GM19324 (cell line): ENCODE measurements around the gene ATP6V0B.

Source experiments
- ATAC-seq: cut with Tn5 transposase; IDR thresholded peaks from one replicate; pipeline ENCODE4 v1.9.1; 2021; ENCODE audit warnings: mild to moderate bottlenecking, moderate library complexity; ENCODE audit not compliant: unreplicated experiment, low FRiP score

The ATP6V0B gene

DNA sequence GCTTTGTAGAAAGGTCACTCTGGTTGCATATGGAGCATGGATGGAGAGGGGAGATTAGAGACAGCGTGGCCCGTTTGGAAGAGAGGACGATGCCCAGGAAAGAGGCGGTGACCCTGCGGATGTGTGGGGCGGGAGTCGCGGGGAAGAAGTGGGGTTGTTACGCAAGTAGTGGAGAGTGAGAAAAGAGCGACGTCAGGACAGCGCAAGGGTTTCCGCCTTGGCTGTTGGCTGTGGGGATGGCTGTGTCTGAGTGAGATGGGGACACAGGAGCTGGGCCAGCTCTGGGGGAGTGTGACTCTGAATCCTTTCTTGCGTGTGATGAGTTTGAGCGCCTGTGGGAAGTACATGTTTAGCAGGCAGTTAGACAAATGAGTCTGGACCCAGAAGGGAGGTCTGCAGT is 8.0 kb downstream of the ATP6V0B start:
- no peak for ATAC-seq

DNA sequence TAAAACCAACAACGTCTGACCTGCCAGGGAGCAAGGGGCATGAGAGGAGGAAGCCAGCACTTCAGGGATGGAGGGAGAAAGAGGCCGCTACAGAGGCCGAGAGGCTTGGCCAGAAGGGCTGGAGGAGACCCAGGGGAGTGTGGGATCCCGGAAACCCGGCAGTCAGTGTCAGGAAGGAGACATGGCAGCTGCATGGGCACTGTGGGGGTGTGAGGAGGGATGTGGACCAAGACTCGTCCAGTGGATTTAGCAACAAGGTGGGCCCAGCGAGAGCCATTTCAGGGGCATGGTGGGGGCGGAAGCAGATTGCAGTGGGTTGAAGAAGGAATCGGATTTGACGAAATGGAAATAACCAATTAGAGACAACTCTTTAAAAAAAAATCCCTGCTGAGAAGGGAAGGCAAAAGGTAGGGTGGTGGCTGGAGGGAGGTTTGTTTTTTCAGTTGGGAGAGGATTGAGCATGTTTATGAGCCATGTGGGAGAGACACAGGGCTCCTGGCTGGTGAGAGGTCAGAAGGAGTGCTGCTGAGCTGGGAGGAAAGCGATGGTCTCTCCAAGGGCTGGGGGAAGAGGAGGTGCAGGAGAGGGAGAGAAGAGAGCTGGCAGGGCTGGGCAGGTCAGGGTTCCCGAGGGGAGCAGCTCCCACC is 8.6 kb downstream of the ATP6V0B start:
- ATAC-seq = no peak

DNA sequence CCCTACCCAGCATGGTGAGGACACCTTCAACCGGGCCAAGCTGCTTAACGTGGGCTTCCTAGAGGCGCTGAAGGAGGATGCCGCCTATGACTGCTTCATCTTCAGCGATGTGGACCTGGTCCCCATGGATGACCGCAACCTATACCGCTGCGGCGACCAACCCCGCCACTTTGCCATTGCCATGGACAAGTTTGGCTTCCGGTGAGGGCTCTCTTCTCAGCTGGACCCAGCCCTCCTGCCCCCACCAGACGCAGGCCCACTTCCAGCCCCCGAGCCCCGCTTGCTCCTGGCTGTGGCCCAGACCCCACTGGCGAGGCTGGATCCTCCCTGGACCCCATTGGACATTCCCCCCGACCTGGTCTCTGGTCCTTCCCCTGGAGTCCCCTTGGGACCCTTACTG is 10.1 kb downstream of the ATP6V0B start:
- no peak for ATAC-seq

DNA sequence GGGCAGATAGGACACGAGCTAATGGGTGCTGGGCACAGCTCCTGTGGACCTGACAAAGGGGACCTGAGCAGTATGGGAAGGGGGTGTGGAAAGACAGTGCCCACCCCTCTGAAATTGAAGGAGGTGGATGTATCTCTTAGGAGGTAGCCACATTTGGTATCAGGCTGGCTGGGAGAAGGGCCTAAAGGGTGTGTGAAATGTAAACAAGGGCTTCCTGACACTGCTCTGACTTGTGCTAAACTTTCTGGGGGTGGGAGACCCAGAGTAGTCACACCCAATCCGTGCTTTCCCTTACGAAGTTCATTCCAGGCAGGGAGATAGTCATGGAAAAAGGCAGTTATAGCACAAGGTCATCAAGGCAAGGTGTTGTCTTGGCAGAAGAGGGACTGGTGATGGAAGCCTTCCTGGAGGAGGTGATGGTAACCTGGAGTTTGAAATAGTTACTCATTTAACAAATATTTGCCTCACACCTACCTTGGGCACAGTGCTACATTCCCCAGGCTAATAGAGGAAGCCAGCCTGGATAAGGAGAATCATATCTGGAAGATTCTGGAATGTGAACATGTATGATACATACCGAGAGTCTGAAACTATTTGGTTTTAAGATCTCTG is 11.3 kb downstream of the ATP6V0B start:
- no peak for ATAC-seq

DNA sequence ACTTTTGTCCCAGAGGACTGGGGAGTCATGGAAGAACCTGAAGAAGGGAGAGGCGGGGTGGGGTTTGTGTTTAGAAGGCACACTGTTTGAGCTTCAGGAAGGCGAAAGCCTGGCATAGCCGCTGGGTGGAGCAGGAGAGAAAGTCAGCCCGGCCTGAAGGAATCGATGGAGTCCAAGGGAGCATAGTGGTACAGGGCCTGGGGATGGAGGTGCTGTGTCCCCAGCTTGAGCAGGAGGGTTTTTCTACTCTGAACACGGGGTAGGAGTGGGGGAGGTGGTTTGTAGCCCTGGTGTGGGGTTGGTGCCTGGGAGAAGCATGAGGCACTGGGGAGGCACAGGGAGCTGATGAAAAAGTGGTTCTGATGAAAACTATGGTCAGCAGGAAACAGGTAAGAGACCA is 12.0 kb downstream of the ATP6V0B start:
- ATAC-seq = no peak

DNA sequence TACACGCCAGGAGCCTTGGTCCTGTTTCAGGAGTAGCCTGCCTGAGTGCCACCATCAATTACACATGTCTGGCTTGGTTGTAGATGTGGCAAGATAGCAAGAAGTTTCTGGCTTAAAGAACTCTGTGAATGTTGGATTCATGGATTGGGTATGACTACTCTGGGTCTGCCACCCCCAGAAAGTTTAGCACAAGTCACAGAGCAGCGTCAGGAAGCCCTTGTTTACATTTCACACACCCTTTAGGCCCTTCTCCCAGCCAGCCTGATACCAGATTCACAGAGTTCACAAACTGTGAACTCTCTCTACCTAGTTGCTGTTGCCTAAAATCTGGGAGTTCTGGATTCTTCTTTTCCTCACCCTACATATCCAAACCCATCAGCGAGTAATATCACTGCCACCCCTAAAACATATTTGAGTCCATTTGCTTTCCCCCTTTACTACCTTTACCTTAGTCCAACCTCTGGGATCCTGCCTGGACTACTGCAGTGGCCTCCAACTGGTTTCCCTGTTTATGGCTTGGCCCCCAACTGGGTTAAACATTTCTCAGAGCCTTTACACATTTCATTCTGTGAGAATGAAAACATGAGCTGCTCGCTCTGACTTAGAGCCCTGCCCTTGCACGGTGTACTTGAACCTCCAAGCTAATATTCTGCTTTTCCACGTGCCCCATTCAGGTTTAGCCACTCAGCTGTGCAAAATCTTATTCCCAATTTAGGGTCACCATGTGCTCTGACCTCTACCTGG is 12.6 kb downstream of the ATP6V0B start:
- no peak for ATAC-seq

DNA sequence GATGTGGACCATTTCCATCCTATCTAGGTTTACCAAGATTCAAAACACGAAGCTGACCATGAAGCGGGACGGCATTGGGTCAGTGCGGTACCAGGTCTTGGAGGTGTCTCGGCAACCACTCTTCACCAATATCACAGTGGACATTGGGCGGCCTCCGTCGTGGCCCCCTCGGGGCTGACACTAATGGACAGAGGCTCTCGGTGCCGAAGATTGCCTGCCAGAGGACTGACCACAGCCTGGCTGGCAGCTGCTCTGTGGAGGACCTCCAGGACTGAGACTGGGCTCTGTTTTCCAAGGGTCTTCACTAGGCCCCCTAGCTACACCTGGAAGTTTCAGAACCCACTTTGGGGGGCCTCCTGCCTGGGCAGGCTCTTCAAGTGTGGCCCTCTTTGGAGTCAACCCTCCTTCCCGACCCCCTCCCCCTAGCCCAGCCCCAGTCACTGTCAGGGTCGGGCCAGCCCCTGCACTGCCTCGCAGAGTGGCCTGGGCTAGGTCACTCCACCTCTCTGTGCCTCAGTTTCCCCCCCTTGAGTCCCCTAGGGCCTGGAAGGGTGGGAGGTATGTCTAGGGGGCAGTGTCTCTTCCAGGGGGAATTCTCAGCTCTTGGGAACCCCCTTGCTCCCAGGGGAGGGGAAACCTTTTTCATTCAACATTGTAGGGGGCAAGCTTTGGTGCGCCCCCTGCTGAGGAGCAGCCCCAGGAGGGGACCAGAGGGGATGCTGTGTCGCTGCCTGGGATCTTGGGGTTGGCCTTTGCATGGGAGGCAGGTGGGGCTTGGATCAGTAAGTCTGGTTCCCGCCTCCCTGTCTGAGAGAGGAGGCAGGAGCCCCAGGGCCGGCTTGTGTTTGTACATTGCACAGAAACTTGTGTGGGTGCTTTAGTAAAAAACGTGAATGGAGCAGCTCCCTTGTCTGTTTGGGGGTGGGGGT is 15.8 kb downstream of the ATP6V0B start:
- ATAC-seq = no peak

DNA sequence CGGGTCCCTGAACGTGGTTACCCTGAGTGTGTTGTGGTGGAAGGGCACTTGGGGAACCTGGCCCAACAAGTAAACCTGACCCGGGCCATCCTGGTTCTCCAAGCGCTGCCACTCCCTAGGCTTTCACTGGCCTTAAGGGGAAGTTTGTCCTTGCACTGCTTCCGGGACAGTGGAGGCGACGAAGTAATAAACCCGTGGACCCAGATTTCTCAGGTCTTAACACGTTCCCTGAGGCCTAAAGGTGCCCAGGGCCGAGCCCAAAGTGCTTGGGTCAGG is 16.4 kb downstream of the ATP6V0B start:
- ATAC-seq = no peak

DNA sequence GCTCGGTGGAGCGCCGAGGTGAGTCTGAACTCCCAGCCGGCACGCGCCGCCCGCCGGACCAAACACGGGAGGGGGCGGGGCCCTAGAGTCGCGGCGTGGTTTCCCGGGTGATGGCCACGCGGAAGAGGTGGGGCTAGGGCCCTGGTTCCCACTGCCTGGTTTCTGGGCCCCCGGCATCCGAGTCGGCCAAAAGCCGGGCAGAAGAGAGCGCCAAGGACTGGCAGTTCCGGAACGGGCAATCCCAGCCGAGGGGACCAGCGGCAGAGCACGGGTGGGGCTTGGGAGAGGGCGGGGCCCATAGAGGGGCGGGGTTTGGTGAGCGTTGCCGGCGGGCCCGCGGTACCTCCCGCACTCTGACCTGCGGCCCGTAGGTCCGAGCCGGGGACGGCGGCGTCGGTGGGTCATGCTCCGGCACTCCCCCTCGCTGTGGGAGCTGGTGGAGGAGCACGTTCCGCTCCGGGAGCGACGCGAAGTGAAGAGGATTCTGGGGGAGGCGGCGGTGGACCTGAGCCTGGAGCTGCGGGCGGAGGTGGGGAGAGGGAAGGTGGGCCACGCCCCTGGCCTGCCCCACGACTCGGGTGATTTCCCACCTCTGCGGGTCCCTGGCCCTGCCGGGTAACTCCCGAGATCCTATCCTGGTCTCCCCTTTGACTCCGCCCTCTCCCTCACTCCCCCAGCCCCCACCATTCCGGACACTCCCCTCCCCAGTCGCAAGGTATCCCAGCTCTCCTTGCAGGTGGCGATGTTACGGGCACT is 16.9 kb downstream of the ATP6V0B start, which contains the start of gene CCDC24:
TSS of gene CCDC24 (plus strand) at position 124 of the 756 bp plus-strand sequence. CDS start at position 404, 280 bp downstream.
- ATAC-seq = peak; percentile 71

DNA sequence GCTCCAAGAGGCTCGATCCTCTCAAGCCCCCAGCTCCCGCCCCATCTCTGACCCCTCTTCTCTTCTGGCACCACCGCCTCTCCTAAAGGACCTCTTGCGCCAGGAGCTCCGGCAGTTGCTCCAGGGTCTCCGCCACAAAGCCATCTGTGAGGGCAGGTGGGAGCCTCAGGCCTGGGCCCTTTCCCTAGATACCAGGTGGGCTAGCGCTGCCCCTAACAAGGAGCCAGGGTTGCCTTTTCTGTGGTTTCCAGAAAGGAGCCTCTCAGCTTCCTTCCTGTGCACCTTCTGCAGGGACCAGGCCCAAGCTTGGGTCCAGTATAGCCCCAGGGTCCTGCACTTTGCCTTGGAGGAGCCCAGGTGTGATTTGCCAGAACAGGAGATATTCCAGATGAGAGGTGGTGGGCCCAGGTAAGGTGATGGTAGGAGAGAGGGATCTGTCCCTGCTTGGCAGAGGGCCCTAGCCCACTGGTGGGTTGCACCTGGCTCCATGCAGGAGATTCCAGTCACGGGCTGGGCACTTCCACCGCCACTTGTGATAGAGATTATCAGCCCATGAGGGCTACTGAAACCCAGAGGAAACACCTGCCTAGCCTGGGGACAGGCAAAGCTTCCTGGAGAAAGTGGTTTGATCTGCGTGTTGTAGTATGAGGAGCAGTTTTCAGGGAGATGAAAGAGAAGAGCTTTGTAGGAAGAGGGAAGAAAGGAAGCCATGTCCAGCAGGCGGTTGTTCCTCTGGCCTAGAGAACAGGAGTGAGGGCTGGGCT is 17.7 kb downstream of the ATP6V0B start:
- ATAC-seq = no peak

DNA sequence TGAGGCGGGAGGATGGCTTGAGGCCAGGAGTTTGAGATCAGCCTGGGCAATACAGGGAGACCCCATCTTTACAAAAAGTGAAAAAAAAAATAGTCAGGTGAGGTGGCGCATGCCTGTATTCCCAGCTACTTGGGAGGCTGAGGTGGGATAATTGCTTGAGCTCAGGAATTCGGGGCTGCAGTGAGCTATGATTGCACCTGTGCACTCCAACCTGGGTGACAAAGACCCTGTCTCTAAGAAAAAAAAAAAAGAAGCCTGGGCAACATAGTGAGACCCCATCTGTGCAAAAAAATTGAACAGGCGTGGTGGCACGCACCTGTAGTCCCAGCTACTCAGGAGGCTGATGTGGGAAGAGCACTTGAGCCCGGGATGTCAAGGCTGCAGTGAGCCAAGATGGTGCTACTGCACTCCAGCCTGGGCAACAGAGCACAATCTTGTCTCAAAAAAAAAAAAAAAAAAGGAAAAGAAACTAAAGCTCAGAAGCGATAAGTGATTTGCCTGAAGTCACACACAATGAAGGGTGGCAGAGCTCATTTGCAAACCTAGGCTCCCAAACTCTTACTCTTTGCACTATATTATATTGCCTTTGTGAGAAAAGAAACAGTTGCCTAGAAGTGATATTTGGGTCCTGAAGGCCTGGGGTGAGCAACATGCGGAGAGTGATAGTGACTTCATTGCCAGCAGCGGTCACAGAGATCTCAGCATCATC is 18.6 kb downstream of the ATP6V0B start:
- ATAC-seq = no peak

DNA sequence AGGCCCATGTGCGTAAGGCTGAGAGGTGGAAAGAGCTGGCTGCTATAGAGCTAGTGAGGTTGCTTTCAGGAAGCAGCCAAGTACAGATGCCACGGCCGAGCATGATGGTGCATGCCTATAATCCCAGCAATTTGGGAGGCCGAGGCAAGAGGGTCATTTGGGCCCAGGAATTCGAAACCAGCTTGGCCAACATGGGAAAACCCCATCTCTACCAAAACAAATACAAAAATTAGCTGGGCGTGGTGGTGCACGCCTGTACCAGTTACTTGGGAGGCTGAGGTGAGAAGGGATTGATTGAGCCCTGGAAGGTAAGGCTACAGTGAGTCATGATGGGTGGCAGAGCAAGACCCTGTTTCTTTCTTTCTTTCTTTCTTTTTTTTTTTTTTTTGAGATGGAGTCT is 19.3 kb downstream of the ATP6V0B start:
- ATAC-seq = no peak

DNA sequence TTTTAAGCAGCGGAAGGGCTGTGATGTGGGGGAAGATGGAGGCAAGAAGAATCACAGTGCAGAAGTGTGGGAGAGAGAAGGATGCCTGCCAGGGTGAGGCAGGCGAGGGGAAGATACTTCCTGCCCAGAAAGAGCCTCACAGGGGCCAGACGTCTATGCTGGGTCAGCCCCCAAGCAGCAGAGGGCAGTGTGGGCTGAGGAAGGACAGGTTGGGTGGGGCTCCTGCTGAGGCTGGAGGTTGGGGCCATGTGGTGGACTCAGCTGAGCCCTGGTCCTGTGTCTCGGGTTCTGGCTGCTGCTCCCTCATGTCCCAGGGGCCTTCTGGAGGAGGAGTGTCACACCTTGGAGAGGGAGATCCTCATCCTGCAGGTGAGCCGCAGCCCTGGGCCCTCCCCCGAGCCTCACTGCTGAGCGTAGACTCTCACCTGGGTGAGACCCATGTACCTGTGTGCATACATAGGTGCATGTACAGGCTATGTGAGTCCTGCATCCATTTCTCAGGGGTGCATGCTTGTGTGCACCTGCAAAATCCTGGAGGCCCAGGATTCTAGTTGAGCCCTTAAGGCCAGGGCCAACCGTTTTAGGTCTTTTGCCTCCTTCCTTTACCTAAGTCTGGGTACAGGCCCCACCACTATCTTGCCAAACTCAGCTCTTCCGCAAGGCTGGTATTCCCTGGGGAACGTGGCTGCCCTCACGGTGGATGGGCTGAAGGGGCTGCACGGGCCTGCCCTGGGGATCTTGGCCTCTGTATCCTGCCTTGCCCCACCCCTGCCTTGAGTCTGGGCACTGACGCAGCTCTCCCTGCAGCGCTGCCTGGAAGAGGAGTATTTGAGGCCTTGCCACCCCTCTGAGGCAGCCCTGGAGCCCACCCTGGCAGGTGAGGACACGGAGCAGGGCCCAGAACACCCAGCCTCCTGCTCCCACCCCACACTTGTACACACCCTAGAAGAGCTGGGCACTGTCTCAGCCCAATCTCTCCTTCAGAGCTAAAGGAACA is 20.3 kb downstream of the ATP6V0B start:
- ATAC-seq = no peak

DNA sequence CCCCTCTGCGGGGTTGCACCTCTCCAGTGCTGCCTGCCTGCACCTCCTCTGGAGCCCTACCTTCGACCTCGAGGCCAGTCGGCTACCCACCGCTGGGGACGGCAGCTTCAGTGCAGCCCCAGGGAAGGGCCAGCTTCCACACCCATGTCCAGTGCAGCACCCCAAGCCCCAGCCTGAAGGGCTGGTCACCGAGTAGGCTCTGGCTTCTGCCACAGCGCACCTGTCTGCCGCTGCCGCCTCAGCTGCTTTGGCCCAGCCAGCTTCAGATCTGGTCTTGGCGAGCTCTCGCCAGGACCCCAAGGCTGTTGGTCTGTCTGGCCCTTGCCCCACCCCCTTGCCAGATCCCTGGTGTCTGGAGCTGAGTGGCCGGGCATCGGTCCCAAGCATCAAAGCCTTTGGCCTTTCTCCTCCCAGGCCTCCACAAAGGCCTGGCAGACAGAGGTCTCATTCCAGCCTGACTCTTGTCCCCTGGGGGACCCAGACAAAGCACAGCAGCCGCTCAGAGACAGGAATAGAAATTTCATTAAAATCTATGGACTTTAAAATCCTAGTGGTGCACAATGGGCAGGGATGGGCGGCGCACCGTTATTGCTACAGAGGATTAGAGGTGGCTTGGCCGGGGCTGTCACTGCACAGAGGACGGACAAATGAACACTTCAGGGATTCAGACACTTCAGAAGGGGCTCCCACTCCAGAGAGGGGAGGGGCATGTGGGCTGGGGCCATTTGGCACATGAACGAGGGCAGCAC is 21.4 kb downstream of the ATP6V0B start:
- no peak for ATAC-seq

DNA sequence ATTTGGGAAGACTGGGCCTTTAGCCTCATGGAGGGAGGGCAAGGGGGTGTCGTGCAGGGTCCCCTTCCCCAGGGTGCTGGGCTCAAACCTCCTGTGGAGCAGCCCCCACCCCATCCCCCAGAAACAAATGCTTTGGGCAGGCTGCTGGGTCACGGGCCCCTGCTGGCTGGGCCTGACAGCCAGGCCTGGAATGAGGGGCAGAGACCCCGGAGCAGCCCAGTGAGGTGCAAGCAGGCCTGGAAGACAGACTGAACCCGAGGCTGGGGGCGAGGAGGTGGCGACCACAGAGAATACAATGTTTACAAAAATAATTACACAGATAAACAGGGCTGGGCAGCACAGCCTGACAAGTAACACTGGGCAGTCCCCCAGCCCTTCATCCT is 22.0 kb downstream of the ATP6V0B start:
- ATAC-seq = no peak

DNA sequence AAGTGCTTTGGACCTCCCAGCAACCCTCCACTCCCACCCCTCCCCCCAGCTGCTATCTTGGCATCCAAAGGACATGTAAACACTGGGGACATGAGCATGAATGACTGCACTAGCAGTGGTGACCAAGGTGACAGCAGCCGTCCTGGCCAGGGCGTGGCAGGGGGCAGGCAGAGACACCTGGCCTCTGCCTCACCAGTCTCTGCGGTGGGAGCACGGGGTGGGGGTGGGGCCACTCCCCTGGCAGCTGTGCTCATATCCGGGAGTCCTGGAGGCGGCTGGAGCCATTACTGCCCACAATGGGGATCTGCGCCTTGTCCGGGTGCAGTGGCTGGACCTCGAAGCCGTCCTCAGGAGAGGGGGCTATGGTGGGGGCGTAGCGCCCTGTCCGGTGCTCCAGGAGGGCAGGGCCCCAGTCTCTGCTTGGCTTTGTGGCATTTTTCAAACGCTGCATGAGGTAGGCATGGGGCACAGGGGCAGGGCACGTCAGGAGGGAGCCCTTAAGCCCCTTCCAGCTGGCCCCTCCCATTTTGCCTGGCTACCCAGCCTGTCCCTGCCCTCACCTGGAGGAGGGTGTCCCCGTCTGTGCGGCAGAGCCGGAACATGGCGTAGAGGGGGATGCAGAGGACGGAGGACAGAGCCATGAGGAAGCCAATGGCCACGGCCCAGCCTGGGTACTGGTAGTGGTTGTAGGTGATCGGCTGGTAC is 22.7 kb downstream of the ATP6V0B start:
- ATAC-seq = no peak
